ENCODE results near the gene PRKG1.
"Not testable (repeated sequence)": the region's sequence is repeated elsewhere in the genome, so short reads cannot be mapped to it uniquely, and the experiment has no call there.

The PRKG1 gene

DNA sequence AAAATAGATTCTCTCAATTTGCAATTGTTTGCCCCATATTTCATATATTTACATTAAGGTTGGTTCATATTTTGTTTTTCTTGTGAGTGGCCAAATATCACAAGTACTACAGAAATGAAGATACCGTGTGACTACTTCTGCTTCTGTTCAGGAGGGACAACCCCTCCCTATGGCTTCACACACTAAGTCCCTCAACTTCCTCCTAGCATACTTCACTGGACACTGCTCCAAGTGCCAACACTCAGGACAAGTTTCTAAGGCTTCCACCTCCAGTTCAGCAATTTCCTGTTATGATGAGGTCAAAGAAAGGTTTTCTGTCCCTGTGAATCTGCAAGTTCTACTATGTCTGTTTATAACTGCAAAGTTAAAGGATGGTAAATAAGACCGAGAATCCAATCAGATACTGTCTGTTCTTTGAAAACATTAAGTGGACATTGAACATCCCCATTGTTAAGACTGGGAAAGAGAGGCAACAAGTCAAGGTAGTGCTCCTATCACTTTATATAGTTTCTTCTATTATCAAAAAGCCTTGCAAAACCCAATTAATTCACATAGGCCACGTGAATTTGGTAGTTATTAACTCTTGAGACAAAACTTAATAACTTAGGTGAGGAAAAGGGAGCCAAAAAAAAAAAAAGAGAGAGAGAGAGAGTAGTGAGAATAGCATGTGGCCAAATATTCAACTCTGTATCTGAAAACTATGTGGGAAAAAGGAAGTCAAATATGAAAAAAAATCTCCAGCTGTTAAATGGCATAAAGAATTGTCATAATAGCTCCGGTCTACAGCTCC lies 1158.5 kb downstream of the PRKG1 start:
- DNase-seq (ENCODE audit: low read depth in 1 of 2, low spot score in 1 of 2), result no peak

DNA sequence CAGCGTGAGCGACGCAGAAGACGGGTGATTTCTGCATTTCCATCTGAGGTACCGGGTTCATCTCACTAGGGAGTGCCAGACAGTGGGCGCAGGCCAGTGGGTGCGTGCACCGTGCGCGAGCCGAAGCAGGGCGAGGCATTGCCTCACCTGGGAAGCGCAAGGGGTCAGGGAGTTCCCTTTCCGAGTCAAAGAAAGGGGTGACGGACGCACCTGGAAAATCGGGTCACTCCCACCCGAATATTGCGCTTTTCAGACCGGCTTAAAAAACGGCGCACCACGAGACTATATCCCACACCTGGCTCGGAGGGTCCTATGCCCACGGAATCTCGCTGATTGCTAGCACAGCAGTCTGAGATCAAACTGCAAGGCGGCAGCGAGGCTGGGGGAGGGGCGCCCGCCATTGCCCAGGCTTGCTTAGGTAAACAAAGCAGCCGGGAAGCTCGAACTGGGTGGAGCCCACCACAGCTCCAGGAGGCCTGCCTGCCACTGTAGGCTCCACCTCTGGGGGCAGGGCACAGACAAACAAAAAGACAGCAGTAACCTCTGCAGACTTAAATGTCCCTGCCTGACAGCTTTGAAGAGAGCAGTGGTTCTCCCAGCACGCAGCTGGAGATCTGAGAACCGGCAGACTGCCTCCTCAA lies 1159.2 kb downstream of the PRKG1 start:
- DNase-seq (ENCODE audit: low read depth in 1 of 2, low spot score in 1 of 2), result not testable (repeated sequence)

DNA sequence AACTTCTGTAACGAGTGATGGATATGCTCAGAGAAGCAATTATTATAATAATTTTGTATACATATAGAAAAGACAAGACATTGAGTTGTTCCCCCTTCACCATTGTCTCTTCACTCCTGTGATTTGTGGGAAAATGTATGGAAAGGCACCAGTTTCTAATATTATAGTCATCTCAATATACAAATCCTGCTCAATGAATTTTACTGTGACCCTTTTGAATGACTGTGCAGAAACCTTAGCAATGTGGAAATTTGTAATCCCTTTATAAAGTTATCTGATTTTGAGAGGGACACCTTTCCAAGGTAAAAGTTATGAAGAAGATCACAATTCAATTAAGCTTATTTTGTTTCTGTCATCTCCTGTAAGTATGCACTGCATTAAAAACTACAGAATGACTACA lies 1165.5 kb downstream of the PRKG1 start:
- no peak for DNase-seq (ENCODE audit: low read depth in 1 of 2, low spot score in 1 of 2)

DNA sequence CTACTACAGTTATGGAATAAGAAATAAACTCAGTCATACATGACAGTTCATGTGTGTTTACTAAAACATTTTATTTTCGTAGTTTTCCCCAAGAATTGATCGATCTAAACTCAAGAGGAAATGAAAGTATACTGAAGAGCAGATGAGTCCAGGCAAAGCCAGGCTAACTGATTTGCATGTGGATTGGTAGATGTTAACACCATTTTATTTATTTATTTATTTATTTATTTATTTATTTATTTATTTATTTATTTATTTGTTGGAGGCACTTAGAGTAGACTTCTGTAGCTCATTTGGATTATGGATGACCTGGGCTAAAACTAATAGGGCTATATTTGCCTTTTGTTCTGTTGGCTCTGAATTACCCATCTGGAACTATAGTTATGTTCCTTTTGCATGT lies 1171.3 kb downstream of the PRKG1 start:
- no peak for DNase-seq (ENCODE audit: low read depth in 1 of 2, low spot score in 1 of 2)

DNA sequence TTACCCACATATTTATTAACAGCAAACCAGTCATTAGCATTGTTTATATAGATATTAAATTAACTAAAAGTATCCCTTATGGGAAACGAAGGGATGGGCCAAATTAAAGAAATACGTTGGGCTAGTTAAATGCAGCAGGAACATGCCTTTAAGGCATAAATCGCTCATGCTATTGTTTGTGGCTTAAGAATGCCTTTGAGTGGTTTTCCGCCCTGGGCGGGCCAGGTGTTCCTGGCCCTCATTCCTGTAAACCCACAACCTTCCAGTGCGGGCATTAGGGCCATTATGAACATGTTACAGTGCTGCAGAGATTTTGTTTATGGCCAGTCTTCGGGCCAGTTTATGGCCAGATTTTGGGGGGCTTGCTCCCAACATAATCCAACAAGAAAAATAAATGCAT lies 1173.6 kb downstream of the PRKG1 start:
- not testable (repeated sequence) for DNase-seq (ENCODE audit: low read depth in 1 of 2, low spot score in 1 of 2)

DNA sequence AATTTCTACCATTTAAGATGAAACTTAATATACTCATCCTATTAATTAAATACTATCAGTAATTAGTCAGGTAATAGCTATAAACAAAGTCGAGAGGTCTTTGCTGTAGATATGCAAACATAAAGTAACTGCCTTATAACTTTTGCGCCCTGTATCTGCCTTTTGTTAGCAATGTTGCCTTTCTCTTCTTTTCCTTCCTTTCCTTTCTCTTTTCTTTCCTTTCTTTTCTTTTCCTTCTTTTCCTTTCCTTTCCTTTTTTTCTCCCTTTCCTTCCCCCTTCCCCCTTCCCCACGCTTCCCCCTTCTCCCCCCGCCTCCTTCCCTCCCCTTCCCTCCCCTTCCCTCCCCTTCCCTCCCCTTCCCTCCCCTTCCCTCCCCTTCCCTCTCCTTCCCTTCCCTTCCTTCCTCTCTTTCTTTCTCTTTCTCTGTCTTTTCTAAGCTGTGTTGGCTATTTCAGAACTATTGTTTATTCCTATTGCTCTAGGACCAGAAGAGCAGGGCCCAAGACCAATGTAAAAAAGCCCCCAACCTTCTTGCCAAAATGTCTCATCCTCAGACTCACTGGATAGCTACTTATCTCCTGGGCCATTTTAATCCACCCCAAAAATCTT lies 1174.5 kb downstream of the PRKG1 start:
- no peak for DNase-seq (ENCODE audit: low read depth in 1 of 2, low spot score in 1 of 2)

DNA sequence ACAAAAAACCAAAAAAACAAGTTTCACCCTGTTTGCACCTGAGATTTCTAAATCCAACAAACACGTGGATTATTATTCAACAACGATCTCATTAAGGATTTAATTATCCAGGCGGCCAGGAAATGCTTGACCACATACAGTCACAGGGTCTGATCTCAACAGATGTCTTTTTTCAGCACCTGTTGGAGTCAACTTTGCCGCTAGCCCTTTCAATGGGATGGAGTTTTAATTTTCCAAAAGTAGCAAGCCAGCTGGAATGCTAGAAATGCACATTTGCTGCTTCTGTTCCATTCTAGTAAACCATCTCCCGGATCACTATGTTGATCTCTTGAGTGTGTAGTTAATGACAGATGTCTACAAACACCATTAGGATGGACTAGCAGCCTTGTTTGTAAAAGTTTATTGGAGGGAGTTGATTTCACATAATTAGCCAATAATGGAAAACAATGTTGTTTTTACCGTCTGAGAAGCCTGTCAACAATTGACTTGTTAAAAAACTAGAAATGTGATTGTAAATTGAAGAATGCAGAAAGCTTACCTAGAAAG lies 1175.6 kb downstream of the PRKG1 start:
- no peak for DNase-seq (ENCODE audit: low read depth in 1 of 2, low spot score in 1 of 2)

DNA sequence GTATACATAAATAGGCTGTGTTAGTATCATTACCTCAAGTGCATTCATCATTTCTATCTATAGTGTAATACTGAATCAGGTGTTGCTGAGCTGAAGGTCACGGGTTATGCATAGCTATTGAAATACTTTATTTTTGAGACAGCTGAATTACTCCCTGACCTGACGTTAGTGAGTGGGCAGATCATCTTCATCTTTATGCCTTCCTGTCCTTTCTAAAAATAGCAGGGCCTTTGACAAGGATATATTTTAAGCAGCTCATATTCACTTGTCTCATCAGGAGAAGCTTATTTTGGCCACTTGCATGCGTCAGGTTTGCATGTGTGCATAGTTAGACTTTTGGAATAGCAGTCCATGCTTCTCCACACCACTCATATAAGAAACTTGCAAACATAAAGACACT lies 1176.2 kb downstream of the PRKG1 start:
- DNase-seq (ENCODE audit: low read depth in 1 of 2, low spot score in 1 of 2), result no peak

DNA sequence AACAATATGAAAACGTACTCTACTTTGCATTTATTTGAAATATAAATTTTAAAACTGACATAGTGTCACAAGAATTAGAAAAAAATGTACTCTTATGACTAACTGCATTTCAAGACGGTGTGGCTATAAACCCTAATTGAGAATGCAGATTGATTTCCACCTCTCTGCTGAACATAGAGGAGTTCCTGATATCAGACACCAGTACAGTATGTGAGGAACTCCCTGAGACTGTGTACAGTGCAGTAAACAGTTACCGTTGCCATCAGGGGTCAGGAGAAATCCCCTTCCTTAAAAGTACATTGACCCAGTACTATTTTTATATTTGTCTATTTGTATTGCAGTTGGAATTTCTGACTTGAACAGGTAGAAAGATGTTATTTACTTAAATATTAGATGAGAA lies 1178.0 kb downstream of the PRKG1 start:
- DNase-seq (ENCODE audit: low read depth in 1 of 2, low spot score in 1 of 2), result no peak

DNA sequence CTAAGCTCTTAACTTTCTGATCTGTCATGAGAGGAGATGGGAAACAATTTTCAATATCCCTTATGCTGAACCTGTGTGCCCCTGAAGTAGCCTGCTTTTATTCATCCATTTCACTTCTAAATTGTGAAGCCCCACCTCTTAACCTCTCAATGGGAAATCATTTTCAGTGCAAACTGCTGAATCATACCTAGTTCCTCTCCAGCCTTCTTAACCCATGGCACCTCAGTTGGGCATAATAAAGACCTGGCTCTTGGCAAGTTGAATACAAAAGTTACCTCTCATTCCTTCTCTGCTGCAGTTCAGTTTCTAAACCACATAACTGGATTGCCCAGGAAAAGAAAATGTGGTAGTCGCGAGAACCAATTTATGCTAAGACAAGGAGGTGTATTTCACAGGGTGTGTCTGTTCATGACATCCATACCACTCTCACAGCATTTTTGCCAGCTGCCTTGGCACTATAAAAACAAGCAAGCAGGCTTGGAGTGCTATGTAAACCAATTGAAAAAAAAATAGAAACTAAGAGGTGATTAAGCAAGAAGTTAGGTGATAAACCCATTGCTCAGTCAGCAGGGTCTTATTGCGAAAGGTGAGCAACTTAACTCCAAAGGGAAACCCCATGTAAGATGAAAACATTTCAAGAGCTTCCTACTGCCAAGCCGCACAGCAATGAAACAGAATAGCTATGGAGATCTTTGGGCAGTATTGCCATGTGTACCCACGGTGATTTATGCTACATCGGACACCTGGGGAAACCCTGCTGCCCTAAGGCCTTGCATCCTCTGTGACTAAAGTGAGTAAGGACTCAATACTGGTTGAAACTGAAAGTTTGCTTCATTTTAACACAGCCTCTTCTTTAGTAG lies 1182.8 kb downstream of the PRKG1 start:
- no peak for DNase-seq (ENCODE audit: low read depth in 1 of 2, low spot score in 1 of 2)

DNA sequence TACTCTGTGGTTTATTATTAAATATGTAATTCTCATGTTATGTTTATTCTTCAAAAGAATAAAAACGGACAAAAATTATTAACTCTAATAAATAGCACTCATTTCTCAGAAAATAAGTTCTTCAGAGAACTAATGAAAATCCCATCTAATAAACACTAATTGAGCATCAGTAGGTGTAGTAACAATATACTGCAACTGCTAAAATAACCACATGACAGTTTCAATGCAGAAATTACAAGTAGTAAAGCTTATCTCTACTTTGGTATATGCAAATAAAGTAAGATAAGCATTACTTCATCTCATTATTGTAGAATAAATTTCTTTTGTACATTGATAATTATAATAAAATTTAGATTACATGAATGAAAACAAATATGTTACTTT lies 1183.4 kb downstream of the PRKG1 start:
- DNase-seq (ENCODE audit: low read depth in 1 of 2, low spot score in 1 of 2), result no peak

DNA sequence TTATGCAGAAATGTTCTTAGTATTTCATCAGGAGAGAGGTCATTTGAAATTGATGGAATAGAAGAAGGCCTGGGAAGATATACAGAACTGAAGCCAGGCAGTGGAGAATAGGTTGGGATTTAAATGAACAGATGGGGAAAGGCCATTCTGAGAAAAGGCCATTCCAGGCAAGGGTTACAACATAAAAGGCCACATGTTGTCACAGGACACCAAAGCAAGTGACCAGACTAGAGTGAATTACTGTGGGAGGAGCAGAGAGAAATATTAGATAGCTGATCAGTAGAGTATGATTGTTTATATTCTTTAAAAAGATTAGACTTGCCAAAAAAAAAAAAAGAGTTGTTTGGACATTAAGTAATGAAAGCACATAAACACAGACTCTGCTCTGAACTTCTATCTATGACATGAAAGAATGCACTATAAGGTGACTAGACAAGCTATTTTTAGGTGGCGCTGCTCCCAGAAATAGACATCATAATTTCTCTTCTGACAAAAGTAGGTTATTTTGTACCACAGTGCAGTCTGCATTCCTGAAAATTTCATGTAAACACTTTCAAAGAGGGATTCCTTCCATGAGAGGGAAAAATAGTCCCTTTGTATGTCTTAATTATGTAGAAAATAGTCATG lies 1184.6 kb downstream of the PRKG1 start:
- no peak for DNase-seq (ENCODE audit: low read depth in 1 of 2, low spot score in 1 of 2)

DNA sequence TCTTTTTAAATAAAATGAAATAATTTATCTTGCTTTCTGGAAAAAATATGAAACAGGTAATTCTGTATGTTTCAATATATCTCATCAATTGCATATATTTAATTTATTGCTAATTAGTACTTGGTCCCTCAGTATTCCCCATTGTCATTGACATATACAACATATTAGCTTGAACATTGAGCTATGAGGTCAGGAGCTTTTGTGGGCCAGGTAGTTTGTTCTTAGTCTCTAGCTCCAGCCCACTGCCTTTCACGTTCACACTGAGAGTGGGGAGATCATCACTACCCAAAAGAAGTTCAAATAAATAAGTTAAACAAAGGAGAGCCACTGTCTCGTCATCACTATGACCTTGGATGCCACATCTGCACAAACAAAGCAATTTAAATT lies 1185.1 kb downstream of the PRKG1 start:
- DNase-seq (ENCODE audit: low read depth in 1 of 2, low spot score in 1 of 2), result no peak

DNA sequence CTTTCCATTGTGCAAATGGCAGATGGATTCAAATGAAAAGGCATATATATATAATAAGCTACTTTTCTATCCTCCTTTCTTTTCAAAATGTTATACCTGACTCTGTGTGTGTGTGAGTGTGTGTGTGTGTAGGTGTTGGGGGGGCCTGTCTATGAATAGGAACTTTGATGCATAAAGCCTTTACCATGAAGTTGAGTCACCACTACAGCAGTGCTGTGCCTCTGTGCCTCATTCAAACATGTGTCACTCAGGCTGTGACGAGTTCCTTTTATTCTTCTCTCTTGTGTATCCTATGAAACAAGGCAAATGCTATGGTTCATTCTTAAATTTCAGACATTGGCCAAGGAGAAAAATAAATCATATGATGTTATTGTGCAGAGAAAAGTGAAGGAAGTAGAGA lies 1187.1 kb downstream of the PRKG1 start:
- DNase-seq (ENCODE audit: low read depth in 1 of 2, low spot score in 1 of 2), result no peak

DNA sequence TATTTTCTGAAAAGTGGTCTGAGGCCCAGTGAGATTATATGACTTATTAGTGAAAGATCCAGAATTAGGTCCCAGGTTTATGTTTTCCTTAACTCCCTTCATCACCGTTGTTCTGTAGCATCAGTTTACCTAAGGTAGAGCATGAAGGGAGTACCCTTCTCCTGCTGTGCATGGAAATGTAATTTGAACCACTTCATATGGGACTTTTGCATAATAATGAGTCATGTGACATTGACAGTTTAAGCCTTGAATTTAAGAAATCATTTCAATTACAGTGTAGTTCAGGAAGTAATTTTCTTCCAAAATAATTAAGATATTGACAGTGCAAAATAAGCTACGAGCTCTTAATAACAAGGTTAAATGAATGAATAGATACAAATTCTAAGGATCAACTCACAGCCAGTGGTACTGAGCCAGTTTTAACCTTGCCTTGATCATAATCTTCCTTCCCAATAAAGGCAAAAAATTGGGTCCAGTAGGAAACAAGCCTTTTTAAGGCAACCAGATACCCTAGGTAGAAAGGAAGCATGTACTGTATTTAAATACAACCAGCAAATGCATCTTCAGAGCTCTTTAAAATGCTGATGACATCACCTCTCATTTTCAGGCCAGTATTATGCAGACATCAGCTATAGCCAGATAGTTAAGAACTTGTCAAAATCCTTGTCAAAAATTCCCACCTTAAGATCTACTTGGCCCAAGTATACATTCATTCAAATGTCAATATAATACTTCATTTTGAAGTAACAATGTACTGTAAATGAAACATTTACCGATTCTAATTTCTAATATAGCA lies 1191.0 kb downstream of the PRKG1 start:
- no peak for DNase-seq (ENCODE audit: low read depth in 1 of 2, low spot score in 1 of 2)

DNA sequence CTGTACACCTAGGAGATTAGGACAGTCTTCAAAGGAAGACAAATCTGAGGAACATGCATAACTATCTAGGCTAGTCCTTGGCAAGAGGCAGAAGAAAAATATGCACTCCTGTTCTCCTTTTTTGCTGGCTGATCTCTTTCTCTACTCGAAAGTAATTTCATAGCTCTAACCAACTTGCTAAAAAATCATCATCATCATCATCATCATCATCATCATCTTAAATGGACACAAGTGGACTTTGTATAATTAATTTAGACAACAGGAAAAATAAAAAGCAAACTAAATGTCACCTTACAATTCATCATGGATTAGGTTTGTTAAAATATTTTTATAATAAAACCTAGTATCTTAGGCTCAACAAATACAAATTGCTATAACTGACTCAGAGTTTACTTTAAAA lies 1192.6 kb downstream of the PRKG1 start:
- DNase-seq (ENCODE audit: low read depth in 1 of 2, low spot score in 1 of 2), result no peak

DNA sequence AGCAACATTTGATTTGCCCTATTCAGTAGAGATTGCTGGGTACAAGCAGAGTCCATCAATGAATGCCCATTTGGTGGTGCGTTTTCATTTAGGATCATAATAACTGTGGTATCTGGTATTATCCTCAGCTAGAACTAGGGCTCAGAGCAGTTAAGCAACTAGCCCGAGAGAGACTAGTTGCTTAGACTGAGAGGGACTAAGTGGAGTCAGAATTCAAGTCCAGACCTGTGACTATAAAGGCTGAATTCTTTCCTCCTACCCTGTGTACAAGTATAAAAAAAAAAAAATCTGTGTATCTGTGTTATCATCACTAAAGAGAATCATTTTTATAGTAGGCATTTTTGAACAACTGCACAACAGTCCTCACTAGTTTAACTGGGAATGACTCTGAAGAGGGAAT lies 1194.5 kb downstream of the PRKG1 start:
- DNase-seq (ENCODE audit: low read depth in 1 of 2, low spot score in 1 of 2), result no peak

DNA sequence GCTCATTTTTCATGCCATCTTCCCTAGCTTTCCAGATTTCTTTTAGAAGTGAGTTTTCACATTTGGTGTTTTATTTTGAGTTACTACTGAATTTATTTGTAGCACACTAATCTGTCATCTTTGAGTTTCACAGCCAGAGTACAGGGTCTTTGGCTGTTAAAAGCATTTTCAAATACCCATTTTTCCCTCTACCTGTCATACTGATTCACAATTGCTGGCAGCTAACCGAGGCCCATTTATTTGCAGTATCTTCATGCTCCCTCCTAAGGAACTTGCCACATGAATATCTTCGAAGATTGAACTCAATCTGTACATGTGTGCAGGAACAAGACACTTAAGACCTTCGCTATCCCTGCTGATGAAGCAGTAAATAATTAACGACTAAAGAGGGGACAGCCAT lies 1194.9 kb downstream of the PRKG1 start:
- DNase-seq (ENCODE audit: low read depth in 1 of 2, low spot score in 1 of 2), result no peak

DNA sequence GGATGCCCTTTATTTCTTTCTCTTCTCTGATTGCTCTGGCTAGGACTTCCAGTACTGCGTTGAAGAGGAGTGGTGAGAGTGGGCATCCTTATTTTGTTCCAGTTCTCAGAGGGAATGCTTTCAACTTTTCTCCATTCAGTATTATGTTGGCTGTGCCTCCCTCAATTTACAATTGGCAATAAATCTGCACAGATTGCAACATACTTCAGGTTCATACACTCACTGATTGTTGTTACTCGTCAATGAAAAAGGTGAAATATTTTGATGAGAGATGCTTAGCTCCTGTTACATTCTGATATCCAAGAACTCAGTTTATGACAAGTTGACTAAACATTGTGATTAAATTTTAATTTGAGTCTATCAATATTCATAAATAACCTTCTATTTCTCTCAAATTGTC lies 1201.9 kb downstream of the PRKG1 start:
- no peak for DNase-seq (ENCODE audit: low read depth in 1 of 2, low spot score in 1 of 2)

DNA sequence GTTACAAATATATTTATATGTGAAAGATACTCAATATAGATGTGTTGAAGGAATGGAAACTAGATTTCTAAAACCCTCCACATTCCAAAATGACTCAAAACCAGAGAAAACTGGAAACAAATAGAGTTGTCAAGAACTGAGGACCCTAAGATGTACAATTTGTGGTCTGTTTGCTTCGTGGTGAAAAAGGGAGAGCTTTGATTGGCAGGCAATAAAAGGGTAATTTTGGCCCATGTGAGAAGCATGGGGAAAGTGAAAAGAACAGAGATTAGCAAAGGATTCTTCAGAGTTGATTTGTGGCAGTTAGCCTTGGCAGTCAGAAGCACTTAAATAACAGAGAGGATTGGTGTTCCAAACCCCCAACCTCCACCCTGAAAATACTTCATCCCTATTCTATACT lies 1202.7 kb downstream of the PRKG1 start:
- DNase-seq (ENCODE audit: low read depth in 1 of 2, low spot score in 1 of 2), result no peak

All from activated CD4-positive, alpha-beta T cell treated with anti-CD3 and anti-CD28 coated beads, Interleukin-2, amount 50 U/mL, for 24 hours (primary cell).